CD4-positive, alpha-beta memory T cell (primary cell): ENCODE measurements around the gene TMBIM4. TPM values are rescaled to one million over a fixed set of nuclear protein-coding genes. Genes with fewer than 3 reads are reported as not detected.

ENCODE experiments used
- CTCF ChIA-PET: fragments of 350-600 bp; sonication (Branson Sonifier 250); formaldehyde crosslinking; loops from one replicate; lab custom pipeline; 2021; ENCODE audit warnings: inconsistent platforms; ENCODE audit not compliant: partially characterized antibody; lab: Charles Lee
- POLR2A ChIA-PET: fragments of 350-600 bp; sonication (Branson Sonifier 250); formaldehyde crosslinking; loops from one replicate; lab custom pipeline; 2021; ENCODE audit not compliant: partially characterized antibody; lab: Charles Lee
- DNase-seq, 5 donors: peaks; one replicate each; pipeline versions ENCODE4 v3.0.0 to v3.0.0-alpha.2; 2020 to 2022; ENCODE audit warnings: mixed read lengths in 1 of 5
- H3K27ac ChIP-seq: one replicate; pipeline ENCODE4 v1.7.0; 2013; ENCODE audit warnings: low read depth, low read length
- H3K27me3 ChIP-seq: 2 replicates; pipeline ENCODE4 v1.7.0; 2013; ENCODE audit warnings: mild to moderate bottlenecking, low read length, moderate library complexity; ENCODE audit not compliant: insufficient read depth
- H3K36me3 ChIP-seq: 2 replicates; pipeline ENCODE4 v1.7.0; 2013; ENCODE audit warnings: mild to moderate bottlenecking, low read length, moderate library complexity; ENCODE audit not compliant: insufficient read depth
- H3K4me1 ChIP-seq: 2 replicates; pipeline ENCODE4 v1.7.0; 2013; ENCODE audit warnings: mild to moderate bottlenecking, low read length, moderate library complexity; ENCODE audit not compliant: insufficient read depth
- H3K4me3 ChIP-seq, 2 donors: one replicate each; pipeline ENCODE4 v1.7.0; 2013; ENCODE audit warnings: low read length in 2 of 2, mild to moderate bottlenecking in 1 of 2
- H3K9me3 ChIP-seq, 2 donors: one replicate each; pipeline ENCODE4 v1.7.0; 2013; ENCODE audit warnings: low read length in 2 of 2, control low read depth in 1 of 2; ENCODE audit not compliant: control insufficient read depth in 1 of 2
- H3K27ac Mint-ChIP-seq, 7 donors: one replicate each; pipeline ENCODE4 v1.8.0; 2020 to 2021; ENCODE audit warnings: mixed read lengths in 7 of 7, mild to moderate bottlenecking in 6 of 7, inconsistent platforms in 3 of 7, moderate library complexity in 3 of 7
- H3K27me3 Mint-ChIP-seq, 2 donors: one replicate each; pipeline ENCODE4 v1.8.0; 2020 to 2021; ENCODE audit warnings: mixed read lengths in 2 of 2
- H3K36me3 Mint-ChIP-seq, 2 donors: one replicate each; pipeline ENCODE4 v1.8.0; 2020 to 2021; ENCODE audit warnings: mixed read lengths in 2 of 2, inconsistent platforms in 1 of 2, mild to moderate bottlenecking in 1 of 2
- H3K4me1 Mint-ChIP-seq, 4 donors: one replicate each; pipeline ENCODE4 v1.8.0; 2020 to 2021; ENCODE audit warnings: mixed read lengths in 4 of 4, mild to moderate bottlenecking in 1 of 4
- H3K4me3 Mint-ChIP-seq, 8 donors: one replicate each; pipeline ENCODE4 v1.8.0; 2020 to 2021; ENCODE audit warnings: mixed read lengths in 8 of 8, mild to moderate bottlenecking in 7 of 8, moderate library complexity in 6 of 8, inconsistent platforms in 3 of 8
- H3K9me3 Mint-ChIP-seq, 8 donors: one replicate each; pipeline ENCODE4 v1.8.0; 2020 to 2021; ENCODE audit warnings: mixed read lengths in 8 of 8, mild to moderate bottlenecking in 5 of 8, inconsistent platforms in 3 of 8, moderate library complexity in 1 of 8
- intact Hi-C: fragments of 100-400 bp; cut with micrococcal nuclease; formaldehyde crosslinking; loops from one replicate; pipeline ENCODE4 v1.15.1; 2023
- polyA plus RNA-seq, 2 donors: library from polyadenylated mRNA; unstranded; fragments of 300-500 nt; fragmentation: Illumina TruSeq; gene quantifications; one replicate each; pipeline ENCODE4 v1.2.3, GENCODE V29; 2021
- total RNA-seq, 2 experiments: library from RNA; stranded (reverse); gene quantifications; one replicate each; pipeline ENCODE4 v1.2.3, GENCODE V29; 2021

Gene TMBIM4
- total and polyA plus RNA-seq, 4 experiments from 2014 or later = 98.5 to 486 (median 196) TPM

DNA sequence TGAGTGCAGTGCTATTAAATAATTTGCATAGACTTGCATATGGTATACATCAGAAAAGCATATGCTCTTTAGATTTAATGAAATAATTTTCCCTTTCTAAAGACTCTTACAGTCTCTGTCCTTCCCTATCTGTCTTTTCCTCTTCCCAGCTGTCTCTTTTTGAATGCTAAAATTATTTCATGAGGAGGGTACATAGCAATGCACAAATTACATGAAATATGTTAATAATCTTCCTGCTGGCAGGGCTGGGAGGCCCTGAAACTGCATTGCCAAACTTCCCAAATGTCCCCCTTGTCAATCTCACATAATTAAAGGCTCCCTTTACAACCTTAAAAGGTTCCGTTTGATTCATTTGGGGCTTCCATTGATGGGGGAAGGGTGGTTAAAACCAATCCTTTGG lies 61.4 kb downstream of the TMBIM4 start:
- intact Hi-C loops = loop anchor here (5.0 kb wide), 1 partner anchor 551 kb away; no protein-coding TSS in a partner anchor
- no peaks in the 10 kb centered on the region for H3K36me3 ChIP-seq
- POLR2A ChIA-PET = no interaction called here
- peaks cover 8 to 13% of the 10 kb centered on the region in 2 donors for H3K27me3 Mint-ChIP-seq
- no peaks in the 10 kb centered on the region for H3K27me3 ChIP-seq
- H3K4me1 ChIP-seq = peaks cover 3% of the 10 kb centered on the region
- H3K4me3 Mint-ChIP-seq = no peak overlapping the region
- H3K4me3 ChIP-seq = no peak overlapping the region
- no peak for DNase-seq
- no peaks in the 10 kb centered on the region for H3K36me3 Mint-ChIP-seq
- peaks cover 2 to 6% (median 4%) of the 10 kb centered on the region in 4 donors for H3K4me1 Mint-ChIP-seq
- H3K27ac ChIP-seq = no peak overlapping the region
- H3K9me3 Mint-ChIP-seq = no peaks in the 10 kb centered on the region
- H3K27ac Mint-ChIP-seq = no peak overlapping the region
- H3K9me3 ChIP-seq = no peaks in the 10 kb centered on the region
- CTCF ChIA-PET = interaction anchor here (1.1 to 3.0 kb wide), 3 partner anchors 9 to 1218 kb away, joined by 4 to 24 read pairs (median 7); no protein-coding TSS in a partner anchor

DNA sequence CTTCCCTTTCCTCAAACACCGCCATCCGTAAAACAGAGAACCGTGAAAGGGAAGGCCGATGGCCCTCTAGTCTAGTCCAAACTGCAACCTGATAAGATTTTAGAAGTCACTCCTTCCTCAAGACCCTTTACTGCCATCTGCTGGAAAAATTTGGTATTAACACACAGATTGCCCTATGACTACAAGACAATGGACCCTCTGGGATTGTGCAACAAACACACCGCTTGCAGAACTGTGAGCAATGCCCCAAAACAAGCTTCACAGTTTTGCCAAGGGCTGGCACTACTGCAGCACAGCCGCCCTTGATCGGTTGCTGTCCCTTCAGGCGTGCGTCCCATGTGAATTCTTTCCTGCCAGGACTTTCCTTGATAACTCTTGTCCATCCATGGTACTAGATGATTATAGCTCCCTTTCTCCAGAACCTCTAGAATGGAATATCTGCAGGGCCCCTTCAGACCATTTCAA lies 62.3 kb downstream of the TMBIM4 start:
- DNase-seq = peak; percentile 66 to 73 (median 69)
- Mint-ChIP-seq H3K27me3 (peaks cover 13 to 19% of the 10 kb centered on the region in 2 donors), H3K4me3 (no peak overlapping the region), H3K4me1 (peaks cover 2 to 6% (median 4%) of the 10 kb centered on the region in 4 donors), H3K9me3 (no peaks in the 10 kb centered on the region), H3K36me3 (no peaks in the 10 kb centered on the region), H3K27ac (no peak overlapping the region)
- Histone ChIP-seq H3K27me3 (no peaks in the 10 kb centered on the region), H3K4me3 (no peak overlapping the region), H3K9me3 (no peaks in the 10 kb centered on the region), H3K4me1 (peaks cover 3% of the 10 kb centered on the region), H3K27ac (no peak overlapping the region), H3K36me3 (no peaks in the 10 kb centered on the region)
- ChIA-PET CTCF (interaction anchor here (0.7 to 3.0 kb wide), 6 partner anchors 10 to 1217 kb away, joined by 3 to 24 read pairs (median 4); partner anchors contain the start of gene LLPH), POLR2A (no interaction called here)
- intact Hi-C loops = loop anchor here (5.0 kb wide), 1 partner anchor 550 kb away; no protein-coding TSS in a partner anchor

DNA sequence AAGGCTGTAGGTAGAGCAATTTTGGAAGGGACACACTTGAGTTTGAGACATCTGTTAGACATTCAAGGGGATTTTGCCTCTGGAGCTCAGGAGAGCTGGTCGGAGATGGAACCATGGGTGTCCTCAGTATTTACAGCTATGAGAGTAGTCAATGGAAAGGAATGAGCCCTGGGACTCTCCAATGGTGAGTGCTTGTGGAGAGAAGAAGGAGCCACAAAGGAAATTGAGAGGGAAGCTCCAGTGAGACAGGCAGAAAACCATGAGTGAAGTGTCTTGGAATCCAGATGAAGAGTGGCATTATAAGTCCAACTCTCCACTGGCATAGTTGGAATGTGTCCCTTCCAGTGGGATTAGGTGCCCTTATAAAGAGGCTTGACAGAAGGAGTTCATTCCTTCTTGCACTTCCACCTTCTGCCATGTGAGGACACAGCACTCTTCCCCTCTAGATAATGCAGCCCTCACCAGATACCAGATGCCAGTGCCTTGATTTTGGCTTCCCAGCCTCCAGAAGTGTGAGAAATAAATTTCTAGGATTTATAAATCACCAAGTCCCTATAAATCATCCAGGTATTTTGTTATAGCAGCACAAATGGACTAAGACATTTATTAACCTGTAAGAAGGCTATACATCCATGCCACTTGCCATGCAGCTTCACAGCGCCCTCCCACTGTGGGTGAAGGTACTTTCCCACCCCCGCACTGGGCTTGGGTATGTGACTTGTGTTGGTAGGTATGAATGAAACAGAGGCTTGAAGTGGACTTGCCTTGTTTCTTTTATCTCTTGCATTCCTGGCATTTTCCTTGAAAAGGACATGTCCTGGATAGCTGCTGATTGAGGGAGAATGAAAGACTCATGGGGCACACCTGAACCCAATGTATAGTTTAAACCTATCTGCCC lies 66.5 kb downstream of the TMBIM4 start:
- H3K9me3 Mint-ChIP-seq = peaks cover 0 to 13% (median 1%) of the 10 kb centered on the region in 8 donors
- Histone ChIP-seq H3K9me3 (no peaks in the 10 kb centered on the region), H3K4me1 (peaks cover 3% of the 10 kb centered on the region), H3K27me3 (no peaks in the 10 kb centered on the region), H3K27ac (no peak overlapping the region), H3K4me3 (no peak overlapping the region), H3K36me3 (no peaks in the 10 kb centered on the region)
- peaks cover 30 to 32% of the 10 kb centered on the region in 2 donors for H3K27me3 Mint-ChIP-seq
- POLR2A ChIA-PET = no interaction called here
- H3K27ac Mint-ChIP-seq = no peak overlapping the region
- H3K4me1 Mint-ChIP-seq = peaks cover 2 to 6% (median 4%) of the 10 kb centered on the region in 4 donors
- no peaks in the 10 kb centered on the region for H3K36me3 Mint-ChIP-seq
- no peak overlapping the region for H3K4me3 Mint-ChIP-seq
- CTCF ChIA-PET = no interaction called here
- DNase-seq = no peak
- intact Hi-C loops = no loop called here

DNA sequence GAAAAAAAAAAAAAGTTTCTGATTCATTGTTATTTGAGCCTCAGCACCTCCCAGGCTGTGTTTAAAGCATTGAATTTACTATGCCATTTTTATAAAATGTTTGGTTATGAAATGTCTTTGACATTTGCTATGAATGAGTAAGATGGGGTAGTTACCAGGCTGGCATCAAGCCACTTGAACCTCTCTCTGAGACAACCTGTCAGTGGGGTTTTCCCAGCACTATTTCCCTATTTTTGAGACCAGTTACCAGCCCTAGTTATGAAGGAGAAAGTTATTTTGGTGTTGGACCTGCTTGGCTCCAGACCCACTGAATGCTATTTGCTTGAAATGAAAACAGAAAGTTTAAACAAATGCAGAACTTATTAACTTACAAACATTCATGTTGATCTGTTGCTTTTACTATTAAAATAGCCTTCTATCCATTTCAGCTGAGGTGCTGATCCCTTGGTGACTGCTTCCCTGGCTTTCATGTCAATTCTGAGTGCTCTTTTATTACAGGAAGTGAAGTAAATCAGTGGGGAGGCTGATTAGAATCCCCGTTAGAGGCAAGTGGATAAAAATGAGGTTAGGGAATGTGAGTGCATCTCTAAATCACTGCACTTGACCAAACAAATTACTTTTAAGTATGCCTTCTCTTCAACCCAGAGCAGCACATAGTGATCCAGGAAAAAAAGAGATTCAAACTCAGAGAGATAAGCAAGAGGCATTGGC lies 77.1 kb downstream of the TMBIM4 start:
- peaks cover 0 to 2% (median 0%) of the 10 kb centered on the region in 8 donors for H3K9me3 Mint-ChIP-seq
- no peaks in the 10 kb centered on the region for H3K4me1 ChIP-seq
- H3K27ac ChIP-seq = no peak overlapping the region
- no peak overlapping the region for H3K27ac Mint-ChIP-seq
- no peaks in the 10 kb centered on the region for H3K27me3 ChIP-seq
- H3K36me3 ChIP-seq = no peaks in the 10 kb centered on the region
- peaks cover 7 to 25% of the 10 kb centered on the region in 2 donors for H3K27me3 Mint-ChIP-seq
- no peak overlapping the region for H3K4me3 Mint-ChIP-seq
- CTCF ChIA-PET = no interaction called here
- POLR2A ChIA-PET = no interaction called here
- no peaks in the 10 kb centered on the region for H3K4me1 Mint-ChIP-seq
- H3K9me3 ChIP-seq = no peaks in the 10 kb centered on the region
- H3K36me3 Mint-ChIP-seq = no peaks in the 10 kb centered on the region
- no peak for DNase-seq
- H3K4me3 ChIP-seq = no peak overlapping the region
- intact Hi-C loops = no loop called here

DNA sequence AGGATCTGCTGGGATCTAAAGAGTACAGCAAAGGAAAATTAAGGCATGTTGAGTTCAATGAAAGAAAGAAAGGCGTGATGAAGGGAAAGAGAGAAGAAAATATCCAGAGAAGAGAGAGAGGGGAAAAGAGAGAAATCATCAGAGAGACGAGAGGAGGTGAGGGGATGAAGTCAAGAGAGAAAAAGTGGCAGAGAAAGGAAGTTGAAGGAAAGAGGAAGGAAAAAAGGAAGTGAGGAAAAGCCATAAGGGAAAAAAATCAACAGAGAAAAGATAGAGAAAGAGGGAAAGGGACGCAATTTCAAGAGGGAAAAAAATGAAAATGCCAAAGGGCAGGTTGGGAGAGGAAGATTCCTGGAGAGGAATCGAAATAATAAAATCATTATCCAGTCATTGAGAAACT lies 79.6 kb downstream of the TMBIM4 start:
- H3K4me3 ChIP-seq = no peak overlapping the region
- no peak for DNase-seq
- H3K36me3 Mint-ChIP-seq = no peaks in the 10 kb centered on the region
- H3K27ac ChIP-seq = no peak overlapping the region
- no peaks in the 10 kb centered on the region for H3K9me3 ChIP-seq
- no peaks in the 10 kb centered on the region for H3K4me1 ChIP-seq
- H3K27ac Mint-ChIP-seq = no peak overlapping the region
- CTCF ChIA-PET = no interaction called here
- intact Hi-C loops = no loop called here
- POLR2A ChIA-PET = no interaction called here
- H3K9me3 Mint-ChIP-seq = peaks cover 0 to 2% (median 0%) of the 10 kb centered on the region in 8 donors
- H3K27me3 ChIP-seq = no peaks in the 10 kb centered on the region
- H3K4me3 Mint-ChIP-seq = no peak overlapping the region
- peaks cover 20 to 32% of the 10 kb centered on the region in 2 donors for H3K27me3 Mint-ChIP-seq
- H3K4me1 Mint-ChIP-seq = no peaks in the 10 kb centered on the region
- no peaks in the 10 kb centered on the region for H3K36me3 ChIP-seq

DNA sequence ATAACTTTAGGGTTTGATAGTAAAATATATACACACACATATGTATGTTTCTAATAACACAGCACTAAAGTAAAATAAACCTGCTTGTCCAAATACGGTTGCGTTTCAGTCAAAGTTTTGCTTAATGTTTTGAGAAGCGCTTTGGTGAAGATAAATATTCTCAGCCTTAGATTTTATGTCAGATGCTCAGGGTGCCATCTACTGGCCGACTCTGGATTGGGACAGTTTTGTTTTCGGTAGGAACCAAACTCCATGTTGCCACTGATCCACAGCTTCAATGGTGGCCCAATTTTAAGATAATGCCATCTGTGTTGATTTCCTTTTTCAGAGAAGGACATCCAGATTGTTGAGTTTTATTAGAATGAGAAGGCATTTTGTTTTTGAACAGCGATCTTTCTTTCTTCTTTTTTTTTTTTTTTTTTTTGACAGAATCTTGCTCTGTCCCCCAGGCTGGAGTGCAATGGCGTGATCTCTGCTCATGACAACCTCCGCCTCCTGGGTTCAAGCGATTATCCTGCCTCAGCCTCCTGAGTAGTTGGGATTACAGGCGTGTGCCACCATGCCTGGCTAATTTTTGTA lies 82.3 kb downstream of the TMBIM4 start:
- Mint-ChIP-seq H3K36me3 (no peaks in the 10 kb centered on the region), H3K27ac (no peak overlapping the region), H3K4me1 (no peaks in the 10 kb centered on the region), H3K27me3 (peaks cover 24% of the 10 kb centered on the region in 2 donors), H3K9me3 (peaks cover 0 to 17% (median 9%) of the 10 kb centered on the region in 8 donors), H3K4me3 (no peak overlapping the region)
- H3K9me3 ChIP-seq = no peaks in the 10 kb centered on the region
- ChIA-PET POLR2A (no interaction called here), CTCF (interaction anchor here (0.7 to 1.3 kb wide), 4 partner anchors 10 to 1196 kb away, joined by 3 to 10 read pairs (median 4); no protein-coding TSS in a partner anchor)
- H3K27ac ChIP-seq = no peak overlapping the region
- peak; percentile 16 to 33 (median 22) for DNase-seq
- no peaks in the 10 kb centered on the region for H3K27me3 ChIP-seq
- no peak overlapping the region for H3K4me3 ChIP-seq
- no peaks in the 10 kb centered on the region for H3K4me1 ChIP-seq
- H3K36me3 ChIP-seq = no peaks in the 10 kb centered on the region
- intact Hi-C loops = no loop called here
